Fibroblast of pulmonary artery (primary cell): ENCODE results near the gene SPATA31D3.
"Not testable (repeated sequence)": the region's sequence is repeated elsewhere in the genome, so short reads cannot be mapped to it uniquely, and the experiment has no call there.

Experiments
- DNase-seq: peaks from one replicate; pipeline ENCODE4 v3.0.0-alpha.2; 2010; ENCODE audit warnings: low read depth
- H3K4me3 ChIP-seq: replicated peaks from 2 replicates; pipeline ENCODE4 v1.5.1; 2011; ENCODE audit warnings: low read depth, mild to moderate bottlenecking, control low read depth, low read length, moderate library complexity
- TF ChIP-seq, protein P1 (sequence below): IDR thresholded peaks from 2 replicates; pipeline ENCODE4 v1.5.1; 2011; ENCODE audit warnings: mild to moderate bottlenecking, control low read depth, low read length, inconsistent platforms; ENCODE audit errors: missing control alignments

The SPATA31D3 gene

DNA sequence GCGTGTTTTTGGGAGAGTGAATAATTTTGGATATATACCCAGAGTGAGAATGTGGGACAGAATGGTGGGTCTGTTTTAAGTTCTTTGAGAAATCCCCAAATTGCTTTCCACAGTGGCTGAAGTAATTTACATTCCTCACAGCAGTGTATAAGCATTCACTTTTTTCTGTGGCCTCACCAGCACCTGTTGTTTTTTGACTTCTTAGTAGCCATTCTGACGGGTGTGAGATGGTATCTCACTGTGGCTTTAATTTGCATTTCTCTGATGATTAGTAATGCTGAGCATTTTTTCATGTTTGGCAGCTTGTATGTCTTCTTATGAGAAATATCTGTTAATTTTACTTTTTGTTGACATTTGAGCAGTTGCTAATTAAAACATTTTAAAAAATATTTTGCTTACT is 35.9 kb downstream of the SPATA31D3 start:
- TF ChIP-seq, protein P1, sequence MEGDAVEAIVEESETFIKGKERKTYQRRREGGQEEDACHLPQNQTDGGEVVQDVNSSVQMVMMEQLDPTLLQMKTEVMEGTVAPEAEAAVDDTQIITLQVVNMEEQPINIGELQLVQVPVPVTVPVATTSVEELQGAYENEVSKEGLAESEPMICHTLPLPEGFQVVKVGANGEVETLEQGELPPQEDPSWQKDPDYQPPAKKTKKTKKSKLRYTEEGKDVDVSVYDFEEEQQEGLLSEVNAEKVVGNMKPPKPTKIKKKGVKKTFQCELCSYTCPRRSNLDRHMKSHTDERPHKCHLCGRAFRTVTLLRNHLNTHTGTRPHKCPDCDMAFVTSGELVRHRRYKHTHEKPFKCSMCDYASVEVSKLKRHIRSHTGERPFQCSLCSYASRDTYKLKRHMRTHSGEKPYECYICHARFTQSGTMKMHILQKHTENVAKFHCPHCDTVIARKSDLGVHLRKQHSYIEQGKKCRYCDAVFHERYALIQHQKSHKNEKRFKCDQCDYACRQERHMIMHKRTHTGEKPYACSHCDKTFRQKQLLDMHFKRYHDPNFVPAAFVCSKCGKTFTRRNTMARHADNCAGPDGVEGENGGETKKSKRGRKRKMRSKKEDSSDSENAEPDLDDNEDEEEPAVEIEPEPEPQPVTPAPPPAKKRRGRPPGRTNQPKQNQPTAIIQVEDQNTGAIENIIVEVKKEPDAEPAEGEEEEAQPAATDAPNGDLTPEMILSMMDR = no peak
- no peak overlapping the region for H3K4me3 ChIP-seq
- no peak for DNase-seq

DNA sequence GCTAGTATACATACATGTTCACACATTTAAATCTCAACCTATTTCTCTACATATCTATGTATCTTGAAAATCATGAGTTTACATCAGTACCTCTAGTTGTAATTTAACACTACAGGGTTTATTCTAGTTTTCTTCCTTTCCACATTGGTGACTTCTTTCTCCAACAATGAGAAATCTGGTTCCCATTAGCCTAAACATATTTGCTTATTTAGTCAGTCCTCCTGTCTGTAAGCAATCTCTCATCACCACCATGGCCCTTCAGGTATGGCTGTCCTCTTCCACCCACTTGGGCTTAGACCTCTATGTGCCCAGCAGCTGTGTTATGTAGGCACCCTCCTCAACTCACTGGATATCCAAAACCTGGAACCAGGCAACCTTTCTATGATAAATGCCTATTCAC is 37.3 kb downstream of the SPATA31D3 start:
- no peak for DNase-seq
- H3K4me3 ChIP-seq = no peak overlapping the region
- TF ChIP-seq, protein P1 = no peak

DNA sequence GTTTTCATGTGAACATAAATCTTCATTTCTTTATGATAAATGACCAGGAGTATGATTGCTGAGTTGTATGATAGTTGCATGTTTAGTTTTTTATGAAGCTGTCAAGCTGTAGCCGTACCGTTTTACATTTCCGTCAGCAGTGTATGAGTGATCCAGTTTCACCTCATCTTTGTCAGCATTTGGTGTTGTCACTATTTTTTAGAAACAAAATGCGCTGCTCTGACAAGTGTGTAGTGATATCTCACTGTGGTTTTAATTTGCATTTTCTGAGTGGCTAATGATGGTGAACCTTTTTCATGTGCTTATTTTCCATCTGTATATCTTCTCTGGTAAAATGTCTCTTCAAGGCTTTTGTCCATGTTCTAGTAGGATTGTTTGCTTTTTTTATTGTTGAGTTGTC is 38.6 kb downstream of the SPATA31D3 start:
- TF ChIP-seq, protein P1 = no peak
- DNase-seq = no peak
- H3K4me3 ChIP-seq = no peak overlapping the region

DNA sequence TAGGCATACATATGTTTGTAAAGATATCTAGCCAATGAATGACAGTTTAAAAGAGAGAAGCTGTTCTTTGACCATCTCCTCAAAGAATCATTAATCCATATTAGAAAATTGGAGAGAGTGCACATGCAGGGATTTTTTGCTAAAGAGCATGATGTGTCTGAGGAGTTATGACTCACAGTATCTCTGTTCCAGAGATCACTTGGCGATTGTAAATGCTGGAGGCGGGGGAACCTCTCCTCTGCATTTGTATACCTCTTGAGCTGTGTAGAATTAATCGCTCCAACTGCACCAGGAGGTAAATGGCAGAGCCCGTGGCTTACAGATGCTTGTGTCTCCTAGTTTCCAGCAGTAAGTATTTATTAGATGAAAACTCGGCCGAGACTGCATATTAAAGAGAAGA is 41.6 kb downstream of the SPATA31D3 start:
- H3K4me3 ChIP-seq = no peak overlapping the region
- no peak for DNase-seq
- TF ChIP-seq, protein P1 = no peak

DNA sequence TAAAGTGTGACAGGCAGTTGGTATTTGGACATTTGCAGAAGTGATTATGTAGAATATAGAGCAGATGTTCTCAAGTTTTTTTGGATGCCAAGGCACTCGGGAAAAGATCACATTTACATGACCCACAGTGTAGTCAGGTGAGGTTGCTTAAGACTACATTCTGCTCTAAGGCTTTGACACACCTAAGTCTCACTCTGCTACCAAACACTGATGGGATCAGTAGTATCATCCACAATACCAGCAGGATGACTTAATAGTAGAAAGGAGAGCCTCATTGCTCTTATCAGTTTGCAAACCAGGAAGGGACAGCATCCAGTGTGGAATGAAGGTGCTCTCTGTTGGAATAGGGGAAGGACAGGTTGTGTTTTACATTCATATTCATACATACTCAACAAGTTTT is 42.8 kb downstream of the SPATA31D3 start:
- DNase-seq = no peak
- H3K4me3 ChIP-seq = no peak overlapping the region
- TF ChIP-seq, protein P1 = no peak

DNA sequence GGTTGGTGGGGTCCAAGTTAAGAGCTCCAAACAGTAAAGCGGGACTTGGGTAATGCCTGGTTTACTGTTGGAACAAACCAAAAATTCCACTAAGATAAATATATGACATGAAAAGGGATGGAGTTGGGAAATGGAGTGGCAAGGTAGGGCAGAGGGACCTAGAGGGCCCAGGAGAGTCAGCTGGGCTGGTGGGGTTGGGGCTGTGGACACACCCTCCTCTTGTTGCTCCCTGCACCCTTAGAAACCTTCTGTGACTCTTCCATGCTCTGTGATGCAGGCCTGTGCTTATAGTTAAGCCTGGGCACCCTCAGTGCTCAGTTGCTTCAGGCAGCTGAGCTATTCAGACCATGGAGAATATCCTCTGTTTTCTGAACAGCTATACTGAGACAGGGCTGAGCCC is 45.2 kb downstream of the SPATA31D3 start, which contains the start of gene SPATA31D1:
Gene SPATA31D1 (plus strand): TSS at position 301 of the 400 bp plus-strand sequence. CDS start 47 bp downstream, at position 348.
- DNase-seq = not testable (repeated sequence)

DNA sequence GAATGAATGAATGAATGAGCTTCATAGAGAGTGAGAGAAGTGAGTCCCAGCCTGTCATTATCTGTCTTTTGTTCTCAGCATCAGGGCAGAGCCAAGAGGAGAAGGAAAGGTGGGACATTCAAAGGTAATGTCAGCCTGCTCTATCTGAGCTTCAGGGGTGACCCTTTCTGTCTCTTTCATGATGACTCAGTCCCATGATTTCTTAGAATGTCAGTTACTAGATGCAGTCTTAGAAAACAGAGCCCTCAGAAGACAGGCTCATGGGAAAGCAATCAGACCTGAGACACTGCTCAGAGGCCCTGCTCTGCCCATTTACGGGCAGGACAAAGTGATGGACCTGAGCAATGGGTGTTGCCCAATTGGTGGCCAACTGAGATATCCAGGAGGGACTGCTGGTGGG is 46.4 kb downstream of the SPATA31D3 start:
- DNase-seq = no peak
- TF ChIP-seq, protein P1 = no peak
- H3K4me3 ChIP-seq = no peak overlapping the region

More for the DNA sequence above, 45.2 kb downstream of the SPATA31D3 start, which contains the start of gene SPATA31D1:
- H3K4me3 ChIP-seq = not testable (repeated sequence)
